Type B pancreatic cell (in vitro differentiated cells): ENCODE results near the gene GRIK1. TPM values are rescaled to one million over a fixed set of nuclear protein-coding genes. Genes with fewer than 3 reads are reported as not detected.

Source experiments
- DNase-seq: peaks from one replicate; pipeline ENCODE4 v3.0.0; 2021; ENCODE audit warnings: mixed read lengths; ENCODE audit not compliant: unreplicated experiment; ENCODE audit errors: extremely low spot score
- H3K27ac Mint-ChIP-seq: 2 replicates; pipeline ENCODE4 v1.8.0; 2021; ENCODE audit warnings: mild to moderate bottlenecking, mixed read lengths
- H3K27me3 Mint-ChIP-seq: 2 replicates; pipeline ENCODE4 v1.8.0; 2021; ENCODE audit warnings: mixed read lengths
- H3K36me3 Mint-ChIP-seq: 2 replicates; pipeline ENCODE4 v1.8.0; 2021; ENCODE audit warnings: mixed read lengths
- H3K4me1 Mint-ChIP-seq: one replicate; pipeline ENCODE4 v1.8.0; 2021; ENCODE audit warnings: mixed read lengths; ENCODE audit not compliant: unreplicated experiment
- H3K4me3 Mint-ChIP-seq: 2 replicates; pipeline ENCODE4 v1.8.0; 2021; ENCODE audit warnings: mild to moderate bottlenecking, mixed read lengths
- H3K9me3 Mint-ChIP-seq: 2 replicates; pipeline ENCODE4 v1.8.0; 2021; ENCODE audit warnings: mixed read lengths
- total RNA-seq: library from RNA; stranded (reverse); gene quantifications from 2 replicates; pipeline ENCODE4 v1.2.1, GENCODE V29; 2021; ENCODE audit warnings: low replicate concordance
- TF ChIP-seq, protein P1 (sequence below): fragments of 200-600 bp; sonication (generic); conservative IDR thresholded peaks from 2 replicates; pipeline ENCODE4 v1.5.0; 2021; ENCODE audit warnings: antibody characterized with exemption, mild to moderate bottlenecking

Gene GRIK1
- total RNA-seq, 1 donor from 2014 or later: 6.1 TPM

GRCh38 chr21:29793712-29794111 is 146.1 kb downstream of the GRIK1 start:
- TF ChIP-seq, protein P1, sequence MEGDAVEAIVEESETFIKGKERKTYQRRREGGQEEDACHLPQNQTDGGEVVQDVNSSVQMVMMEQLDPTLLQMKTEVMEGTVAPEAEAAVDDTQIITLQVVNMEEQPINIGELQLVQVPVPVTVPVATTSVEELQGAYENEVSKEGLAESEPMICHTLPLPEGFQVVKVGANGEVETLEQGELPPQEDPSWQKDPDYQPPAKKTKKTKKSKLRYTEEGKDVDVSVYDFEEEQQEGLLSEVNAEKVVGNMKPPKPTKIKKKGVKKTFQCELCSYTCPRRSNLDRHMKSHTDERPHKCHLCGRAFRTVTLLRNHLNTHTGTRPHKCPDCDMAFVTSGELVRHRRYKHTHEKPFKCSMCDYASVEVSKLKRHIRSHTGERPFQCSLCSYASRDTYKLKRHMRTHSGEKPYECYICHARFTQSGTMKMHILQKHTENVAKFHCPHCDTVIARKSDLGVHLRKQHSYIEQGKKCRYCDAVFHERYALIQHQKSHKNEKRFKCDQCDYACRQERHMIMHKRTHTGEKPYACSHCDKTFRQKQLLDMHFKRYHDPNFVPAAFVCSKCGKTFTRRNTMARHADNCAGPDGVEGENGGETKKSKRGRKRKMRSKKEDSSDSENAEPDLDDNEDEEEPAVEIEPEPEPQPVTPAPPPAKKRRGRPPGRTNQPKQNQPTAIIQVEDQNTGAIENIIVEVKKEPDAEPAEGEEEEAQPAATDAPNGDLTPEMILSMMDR: no peak
- no peak for DNase-seq
- H3K9me3 Mint-ChIP-seq: peaks cover 3% of the 10 kb centered on the region

GRCh38 chr21:29789393-29789792 is 150.4 kb downstream of the GRIK1 start:
- TF ChIP-seq, protein P1: no peak
- DNase-seq: no peak
- H3K36me3 Mint-ChIP-seq: no peaks in the 10 kb centered on the region
- H3K27ac Mint-ChIP-seq: no peak overlapping the region
- no peaks in the 10 kb centered on the region for H3K27me3 Mint-ChIP-seq
- H3K4me3 Mint-ChIP-seq: no peak overlapping the region
- H3K4me1 Mint-ChIP-seq: peaks cover 10% of the 10 kb centered on the region
- peaks cover 6% of the 10 kb centered on the region for H3K9me3 Mint-ChIP-seq

More at GRCh38 chr21:29793712-29794111, 146.1 kb downstream of the GRIK1 start:
- Mint-ChIP-seq H3K4me3 (no peak overlapping the region), H3K27ac (no peak overlapping the region), H3K36me3 (no peaks in the 10 kb centered on the region), H3K4me1 (no peaks in the 10 kb centered on the region), H3K27me3 (no peaks in the 10 kb centered on the region)

- Mint-ChIP-seq H3K4me3 (no peak overlapping the region), H3K27me3 (no peaks in the 10 kb centered on the region), H3K4me1 (peaks cover 10% of the 10 kb centered on the region), H3K27ac (no peak overlapping the region), H3K9me3 (peaks cover 6% of the 10 kb centered on the region), H3K36me3 (no peaks in the 10 kb centered on the region)
- DNase-seq: no peak
- TF ChIP-seq, protein P1: no peak
Measured at GRCh38 chr21:29788752-29789151, 151.0 kb downstream of the GRIK1 start.

- no peak for DNase-seq
- H3K9me3 Mint-ChIP-seq: peaks cover 6% of the 10 kb centered on the region
- no peak overlapping the region for H3K4me3 Mint-ChIP-seq
- peaks cover 10% of the 10 kb centered on the region for H3K4me1 Mint-ChIP-seq
- H3K27me3 Mint-ChIP-seq: no peaks in the 10 kb centered on the region
- no peak overlapping the region for H3K27ac Mint-ChIP-seq
- TF ChIP-seq, protein P1: no peak
- H3K36me3 Mint-ChIP-seq: no peaks in the 10 kb centered on the region
Measured at GRCh38 chr21:29787361-29787909, 152.4 kb downstream of the GRIK1 start.

DNA sequence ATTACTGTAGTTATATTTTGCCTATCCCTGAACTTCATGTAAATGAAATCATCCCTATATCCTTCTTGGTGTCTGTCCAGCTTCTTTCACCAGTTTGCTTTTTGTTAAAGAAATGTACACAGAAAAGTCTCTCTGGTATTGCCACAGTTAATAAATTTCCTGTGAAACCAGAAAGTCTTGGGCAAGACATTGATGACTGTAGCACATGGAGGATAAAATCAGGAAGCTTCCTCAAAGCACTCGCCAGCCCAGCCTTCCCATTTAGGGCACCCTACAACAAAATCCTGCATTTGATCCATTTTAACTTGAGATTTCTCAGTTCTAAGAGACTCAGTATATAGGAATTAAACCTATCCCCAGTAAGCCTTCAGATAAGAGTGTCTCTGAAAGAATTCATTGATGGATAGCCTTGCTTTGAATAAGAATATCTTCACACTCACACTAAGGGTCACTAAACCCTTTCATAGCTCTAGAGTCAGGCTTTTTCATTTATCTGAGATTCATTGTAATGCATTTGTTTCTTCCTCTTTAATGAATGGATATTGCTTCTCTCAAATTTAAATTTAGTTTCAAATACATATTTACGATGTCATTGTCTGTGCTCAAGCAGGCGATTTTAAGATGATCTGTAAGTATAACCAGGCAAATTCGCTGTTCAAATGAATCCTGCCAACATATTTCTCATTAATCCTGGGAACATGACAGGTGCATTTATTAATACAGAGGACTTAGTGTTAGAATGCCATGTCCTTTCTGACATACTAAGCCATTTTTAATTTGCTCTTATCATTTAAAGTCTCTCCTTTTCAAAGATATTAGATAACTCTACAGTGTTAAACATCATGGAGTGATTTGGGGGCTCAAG is 153.1 kb downstream of the GRIK1 start:
- Mint-ChIP-seq H3K27me3 (no peaks in the 10 kb centered on the region), H3K9me3 (peaks cover 6% of the 10 kb centered on the region), H3K4me3 (no peak overlapping the region), H3K27ac (no peak overlapping the region), H3K4me1 (peaks cover 10% of the 10 kb centered on the region), H3K36me3 (no peaks in the 10 kb centered on the region)
- no peak for DNase-seq
- TF ChIP-seq, protein P1: no peak
